Heart right ventricle (tissue), 16 donors: ENCODE data around the gene KCNMA1. TPM values are rescaled to one million over a fixed set of nuclear protein-coding genes. Genes with fewer than 3 reads are reported as not detected.

Source experiments
- ATAC-seq, 8 donors: fragments of 200-7000 bp; cut with Tn5 transposase; one replicate each; pipeline ENCODE4 v1.9.1; 2020; ENCODE audit warnings: mild to moderate bottlenecking in 8 of 8, moderate library complexity in 8 of 8, moderate number of reproducible peaks in 1 of 8
- DNase-seq, 2 donors: peaks; one replicate each; pipeline ENCODE4 v3.0.0-alpha.2; 2020
- H3K27ac ChIP-seq, 10 donors: fragments of 200-600 bp; sonication (generic) in 2 of 10; one replicate each; pipeline versions ENCODE4 v1.5.0 to v1.8.0; 2020 to 2022; ENCODE audit warnings: mild to moderate bottlenecking in 3 of 10
- H3K27me3 ChIP-seq, 7 donors: fragments of 200-600 bp; one replicate each; pipeline ENCODE4 v1.8.0; 2021 to 2022; ENCODE audit warnings: mild to moderate bottlenecking in 2 of 7
- H3K36me3 ChIP-seq, 9 donors: fragments of 200-600 bp; sonication (generic) in 1 of 9; one replicate each; pipeline versions ENCODE4 v1.5.0 to v1.8.0; 2020 to 2022; ENCODE audit warnings: mild to moderate bottlenecking in 2 of 9
- H3K4me1 ChIP-seq, 9 donors: fragments of 200-600 bp; sonication (generic) in 1 of 9; one replicate each; pipeline versions ENCODE4 v1.5.0 to v1.8.0; 2020 to 2022; ENCODE audit warnings: mild to moderate bottlenecking in 4 of 9
- H3K4me3 ChIP-seq, 10 donors: fragments of 200-600 bp; sonication (generic) in 2 of 10; one replicate each; pipeline versions ENCODE4 v1.5.0 to v1.8.0; 2020 to 2022; ENCODE audit warnings: mild to moderate bottlenecking in 7 of 10, moderate library complexity in 2 of 10
- H3K9me3 ChIP-seq, 11 donors: fragments of 200-600 bp in 10 of 11; sonication (generic) in 2 of 11; one replicate each; pipeline versions ENCODE4 v1.5.0 to v1.8.0; 2013 to 2022; ENCODE audit warnings: mild to moderate bottlenecking in 2 of 11, control low read depth in 1 of 11, moderate library complexity in 1 of 11
- CTCF ChIP-seq, 9 donors: fragments of 200-600 bp; sonication (generic) in 2 of 9; IDR thresholded peaks; one replicate each; pipeline versions ENCODE4 v1.5.0 to v1.8.0; 2021 to 2022; ENCODE audit warnings: antibody characterized with exemption in 9 of 9, mild to moderate bottlenecking in 5 of 9, moderate library complexity in 1 of 9
- WGBS, 2 donors: extraction: QIAGEN DNeasy Blood & Tissue Kit; methylation state at CpG; one replicate each; pipeline ENCODE4 v1.1.7; 2013; ENCODE audit warnings: inconsistent platforms in 1 of 2; 5-methylcytosine and 5-hydroxymethylcytosine counted together
- intact Hi-C, 10 donors: fragments of 100-400 bp; cut with DNase I; formaldehyde crosslinking; loops; one replicate each; pipeline versions ENCODE4 v1.11.1 to v1.14.2; 2022
- polyA plus RNA-seq, 2 donors: library from polyadenylated mRNA; stranded (reverse); fragments of 200-250 nt; gene quantifications; one replicate each; pipeline ENCODE4 v1.2.3, GENCODE V29; 2013
- total RNA-seq, 10 donors: library from RNA; stranded (reverse); fragmentation: NEBNext Ultra II Directional in 3 of 10; extraction: Animal tissue kit (Norgen Biotek cat#: 25700) in 3 of 10; gene quantifications; one replicate each; pipeline versions ENCODE4 v1.2.1 to v1.2.4, GENCODE V29; 2021 to 2023
- donor health status: Arrhythmogenic right ventricular cardiomyopathy.
- donor health status: ischemic (EF 13 %, LVEDD 7.1; RV severe dilation, severe dysfunction).
- donor health status: healthy with polysubstance abuse.
- donor health status: DM: no; HTN: yes; CAD: no.
- donor health status: DM: no; HTN: no; CAD: no.
- donor health status: ischemic (EF 25% LVEDD 6.9; RV normal size, moderate dysfunction).
- donor health status: ischemic (EF 25% LVEDD 5.7; RV mildly dilated, moderate dysfunction).
- donor health status: healthy.
- donor health status: DM: yes; HTN: yes; CAD: no.
- donor health status: Ischemic cardiomyopathy.
- donor health status: ischemic (EF 35%, LVEDD 5.7; RV mildly dilated, moderate dysfunction).
- donor health status: nonischemic (EF 11% LVEDD 7.7; RV severe dilation, severe dysfunction).
- donor health status: DM: yes; HTN: yes; CAD: no.
- donor health status: PGD.
- donor health status: ischemic (EF 29% LVEDD 5.4; RV normal size, mild dysfunction).
- donor health status: nonischemic (EF 23%, LVEDD 6.1; RV moderate dilation, normal function).

KCNMA1 gene
- total and polyA plus RNA-seq, 12 donors, result 0.59 to 5.3 (median 1.6) TPM

GRCh38 chr10:77207182-77207827 is 430.3 kb downstream of the KCNMA1 start:
- intact Hi-C loops, result no loop called here
- DNase-seq (no peak), ATAC-seq (no peak)
- Histone ChIP-seq H3K4me1 (no peaks in the 10 kb centered on the region), H3K27me3 (peaks cover 0 to 48% (median 11%) of the 10 kb centered on the region in 7 donors), H3K4me3 (no peak overlapping the region), H3K36me3 (no peaks in the 10 kb centered on the region), H3K9me3 (peaks cover 0 to 13% (median 0%) of the 10 kb centered on the region in 11 donors), H3K27ac (no peak overlapping the region)
- 71 to 72% methylated on average over 4 of the region's 4 CpGs for WGBS, 2 donors
- no peak for TF ChIP-seq CTCF (IDR thresholded peaks at IDR 0.05)

- no peak for DNase-seq
- H3K27ac ChIP-seq, result no peak overlapping the region
- H3K4me1 ChIP-seq, result no peaks in the 10 kb centered on the region
- H3K9me3 ChIP-seq, result peaks cover 0 to 10% (median 0%) of the 10 kb centered on the region in 11 donors
- intact Hi-C loops, result no loop called here
- H3K4me3 ChIP-seq, result no peak overlapping the region
- peaks cover 0 to 50% (median 11%) of the 10 kb centered on the region in 7 donors for H3K27me3 ChIP-seq
- no peaks in the 10 kb centered on the region for H3K36me3 ChIP-seq
- ATAC-seq, result no peak
- WGBS, 2 donors, result 69 to 75% methylated on average over 2 of the region's 2 CpGs
- TF ChIP-seq CTCF (IDR thresholded peaks at IDR 0.05), result no peak
Observed at GRCh38 chr10:77205135-77205534, 432.5 kb downstream of the KCNMA1 start.

GRCh38 chr10:77204171-77204570 is 433.4 kb downstream of the KCNMA1 start:
- 60 to 62% methylated on average over 2 of the region's 2 CpGs for WGBS, 2 donors
- ATAC-seq (no peak), DNase-seq (no peak)
- intact Hi-C loops, result no loop called here
- Histone ChIP-seq H3K27me3 (peaks cover 0 to 52% (median 7%) of the 10 kb centered on the region in 7 donors), H3K4me3 (no peak overlapping the region), H3K9me3 (peaks cover 0 to 10% (median 0%) of the 10 kb centered on the region in 11 donors), H3K36me3 (no peaks in the 10 kb centered on the region), H3K27ac (no peak overlapping the region), H3K4me1 (no peaks in the 10 kb centered on the region)
- no peak for TF ChIP-seq CTCF (IDR thresholded peaks at IDR 0.05)

GRCh38 chr10:77202857-77203256 is 434.8 kb downstream of the KCNMA1 start:
- intact Hi-C loops, result no loop called here
- Histone ChIP-seq H3K36me3 (no peaks in the 10 kb centered on the region), H3K27me3 (peaks cover 0 to 45% (median 0%) of the 10 kb centered on the region in 7 donors), H3K4me3 (no peak overlapping the region), H3K4me1 (no peaks in the 10 kb centered on the region), H3K9me3 (peaks cover 0 to 10% (median 0%) of the 10 kb centered on the region in 11 donors), H3K27ac (no peak overlapping the region)
- DNase-seq (no peak), ATAC-seq (no peak)
- WGBS, 2 donors, result 68 to 82% methylated on average over 2 of the region's 2 CpGs
- no peak for TF ChIP-seq CTCF (IDR thresholded peaks at IDR 0.05)
